Bone marrow (tissue), 2 donors: ENCODE data around the gene ZNF35.
A peak's percentile ranks its signal among the peaks of the same experiment; 100 is the strongest.

Experiments
- DNase-seq, 2 donors: peaks; one replicate each; lab custom pipeline; 2025; lab: John Stamatoyannopoulos, UW

ZNF35 gene

DNA sequence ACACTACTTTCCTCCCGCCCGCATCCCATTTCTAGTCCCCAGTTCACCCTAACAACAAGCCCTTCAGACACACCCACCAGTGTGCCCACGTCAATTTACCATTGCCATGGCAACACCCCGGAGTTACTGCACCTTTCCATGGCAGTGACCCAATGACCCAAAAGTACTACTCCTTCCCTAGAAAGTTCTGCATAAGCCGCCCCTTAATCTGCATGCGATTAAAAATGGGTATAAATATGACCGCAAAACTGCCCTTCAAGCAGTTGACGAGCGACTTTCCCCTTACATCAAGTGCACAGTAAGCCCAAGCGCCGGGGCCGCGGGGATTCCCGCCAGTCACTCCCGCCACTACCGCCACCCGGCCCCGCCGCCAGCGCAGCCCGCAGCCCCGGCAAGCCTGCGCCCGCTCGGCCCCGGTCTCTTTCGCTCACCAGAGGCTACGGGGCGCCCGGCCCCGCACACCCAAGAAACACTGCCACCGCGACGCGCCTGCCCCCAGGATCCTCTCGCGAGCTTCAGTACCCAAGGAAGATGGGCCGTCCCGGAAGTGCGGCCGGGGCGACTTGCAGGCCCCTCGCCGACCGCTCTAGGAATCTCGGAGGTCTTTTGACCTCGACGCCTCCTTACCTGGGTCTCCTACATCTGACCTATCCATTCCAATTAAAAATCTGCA is 36.7 kb downstream of the ZNF35 start:
- DNase-seq = peak in 1 of 2 donors; percentile 49

DNA sequence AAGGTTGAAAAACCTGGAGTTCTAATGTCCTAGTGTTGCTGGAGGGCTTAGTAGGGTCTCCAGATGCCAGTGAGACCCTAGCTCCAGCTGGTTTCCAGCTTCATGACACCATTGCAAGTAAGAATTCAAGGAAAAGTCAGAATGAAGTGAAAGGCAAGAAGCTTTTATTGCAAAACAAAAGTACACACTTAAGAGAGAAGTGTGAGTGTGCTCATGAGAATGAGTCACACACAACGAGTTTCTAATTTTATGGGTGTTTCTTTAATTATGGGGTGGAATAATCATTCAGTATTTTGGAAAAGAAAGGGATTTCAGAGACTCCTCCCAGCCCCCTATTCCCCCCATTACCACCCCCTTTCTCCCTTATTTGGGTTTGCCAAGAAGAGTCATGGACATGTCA is 39.4 kb downstream of the ZNF35 start:
- no peak for DNase-seq
